ENCODE results near the gene LRRC32.
A peak's percentile ranks its signal among the peaks of the same experiment; 100 is the strongest.

Gene LRRC32

DNA sequence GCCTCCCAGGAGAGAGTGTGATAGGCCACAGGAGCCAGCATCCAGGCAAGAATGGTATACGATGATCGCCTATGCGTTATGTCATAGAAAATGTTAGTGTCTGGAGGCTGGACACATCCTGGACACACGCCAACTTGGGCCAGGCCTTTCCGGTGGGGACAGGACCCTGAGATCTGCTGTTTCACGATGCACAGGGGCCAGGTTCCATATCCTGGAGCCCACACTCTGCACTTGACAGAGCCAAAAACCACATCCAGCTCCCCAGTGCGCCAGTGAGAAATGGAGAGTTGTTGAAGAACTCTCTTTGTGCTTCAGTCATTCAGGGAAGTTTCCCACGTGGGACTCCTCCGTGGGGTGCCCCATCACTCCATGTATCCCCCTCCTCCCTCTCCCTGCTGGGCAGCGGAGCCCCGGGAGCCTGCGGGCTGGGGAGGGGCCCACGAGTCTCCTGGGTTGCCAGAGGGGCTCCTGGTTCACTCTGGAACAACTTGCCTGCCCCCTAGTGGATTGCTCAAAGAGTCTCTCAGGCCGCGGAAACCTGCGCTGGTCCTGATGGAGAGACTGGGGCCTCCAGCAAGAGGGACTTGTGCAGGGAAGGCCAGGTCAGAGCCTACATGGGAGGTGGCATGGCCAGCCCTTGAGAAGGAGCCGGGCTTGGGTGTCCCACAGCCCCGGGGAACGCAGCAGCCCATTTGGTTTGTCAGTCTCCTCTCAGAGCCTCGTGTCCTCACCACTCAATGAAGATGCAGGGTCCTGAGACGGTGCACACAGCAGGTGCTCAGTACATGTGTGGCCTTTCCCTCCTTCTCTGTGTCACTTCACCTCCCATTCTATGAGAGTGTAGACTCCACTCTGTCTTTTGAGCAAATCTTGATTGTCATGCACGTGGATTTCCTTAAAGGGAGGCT, 10.2 kb upstream of the LRRC32 start:
- peak; percentile 26 for DNase-seq (ENCODE audit: low read depth)

DNA sequence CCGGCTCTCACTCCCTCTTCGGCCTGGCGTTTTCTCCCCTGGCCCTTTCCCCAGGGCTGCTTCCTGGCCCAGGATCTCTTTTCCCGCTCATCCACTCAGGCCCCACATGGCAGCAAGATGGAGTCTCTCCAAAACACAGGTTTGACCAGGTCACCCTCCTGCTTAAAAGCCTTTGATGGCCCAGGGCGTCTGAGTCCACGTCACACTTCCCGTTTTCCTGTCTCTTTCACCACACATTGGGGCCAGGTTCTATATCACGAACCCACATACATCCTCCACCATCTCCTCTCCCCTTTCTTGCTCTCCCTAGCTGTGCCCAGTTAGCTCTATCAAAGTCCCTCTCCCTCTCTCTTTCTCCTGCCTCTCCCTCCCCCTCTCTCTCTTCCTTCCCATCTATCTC, 7.8 kb upstream of the LRRC32 start:
- no peak for DNase-seq (ENCODE audit: low read depth)

- DNase-seq (ENCODE audit: low read depth) = no peak
Observed at GRCh38 chr11:76677458-76677765, 6.9 kb upstream of the LRRC32 start.

DNA sequence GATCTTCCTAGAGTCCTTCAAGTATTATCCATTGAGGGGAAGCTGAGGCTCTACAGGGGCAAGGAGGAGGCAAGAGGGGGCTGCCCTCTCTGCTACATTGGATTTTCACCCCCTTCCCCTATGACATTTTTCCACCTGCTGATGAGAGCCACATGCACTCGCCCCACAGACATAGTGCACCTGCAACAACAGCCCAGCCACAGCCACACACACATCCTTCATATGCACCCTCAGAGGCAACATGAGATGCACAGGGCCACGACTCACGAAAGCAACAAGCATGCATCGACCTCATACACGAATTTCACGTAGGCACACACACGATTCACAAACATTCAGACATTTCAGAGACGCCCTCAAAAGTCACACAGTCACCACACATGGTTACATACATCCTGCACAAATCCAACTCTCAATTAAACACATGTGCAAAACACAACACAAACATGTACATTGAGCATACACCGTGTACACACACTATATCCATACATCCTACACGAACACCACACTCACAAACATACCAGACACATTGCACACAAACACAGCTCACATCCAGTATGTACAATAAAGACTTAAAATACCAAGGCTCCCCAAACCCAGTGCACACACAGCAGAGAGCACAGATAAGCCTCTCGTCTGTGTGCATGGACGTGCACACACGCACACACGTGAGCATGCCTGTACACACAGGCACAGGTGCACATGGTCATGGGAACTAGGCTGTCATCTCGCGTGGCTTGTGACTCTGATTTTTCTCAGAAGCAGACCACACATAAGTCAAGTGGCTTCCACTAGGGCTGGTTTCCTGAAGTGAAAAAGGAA, 6.3 kb upstream of the LRRC32 start:
- DNase-seq (ENCODE audit: low read depth) = no peak

GRCh38 chr11:76674517-76675400, 4.2 kb upstream of the LRRC32 start:
- no peak for DNase-seq (ENCODE audit: low read depth)

DNA sequence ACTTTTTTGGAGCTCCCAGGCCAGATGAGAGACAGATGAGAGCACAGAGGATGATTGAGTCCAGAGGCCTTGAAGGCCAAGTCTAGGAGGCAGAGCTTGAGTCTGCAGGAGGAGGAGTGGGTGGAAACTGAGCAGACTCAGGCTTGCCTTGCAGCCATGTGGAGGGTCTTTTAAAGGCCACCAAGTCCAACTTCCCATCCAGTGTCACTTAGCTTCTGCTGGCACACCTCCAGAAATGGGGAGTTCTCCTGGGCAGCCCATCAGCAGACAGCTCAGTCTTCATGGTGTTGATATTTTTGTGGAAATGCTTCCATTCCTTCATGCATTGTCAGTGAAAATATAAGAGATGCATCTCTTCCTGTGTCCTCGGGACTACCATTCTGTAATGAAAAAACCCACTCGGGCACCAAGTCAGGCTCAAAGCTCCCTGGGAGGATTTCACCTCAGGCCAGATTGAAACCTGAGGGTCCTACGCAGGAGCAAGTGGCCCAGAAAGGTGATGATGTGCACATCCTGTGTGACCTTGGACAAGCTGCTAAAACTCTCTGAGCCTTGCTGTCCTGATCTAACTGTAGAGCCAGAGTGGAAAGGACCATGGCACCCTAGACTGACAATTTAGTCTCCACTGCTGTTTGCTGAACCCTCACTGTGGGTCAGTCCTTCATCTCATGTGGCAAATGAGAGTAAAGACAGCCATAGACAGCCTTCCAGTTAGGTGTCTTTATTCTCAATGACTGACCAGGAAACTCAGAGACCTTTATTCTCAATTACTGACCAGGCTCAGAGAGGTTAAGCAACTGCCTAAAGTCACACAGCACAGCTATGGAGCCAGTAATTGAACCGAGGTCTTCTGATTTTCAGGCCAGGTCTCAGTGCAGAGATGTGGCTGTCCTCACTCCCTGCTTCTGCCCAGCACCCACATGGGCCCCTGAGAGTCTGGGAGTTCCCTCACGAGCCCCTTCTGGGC, 2.9 kb upstream of the LRRC32 start:
- DNase-seq (ENCODE audit: low read depth) = no peak

DNA sequence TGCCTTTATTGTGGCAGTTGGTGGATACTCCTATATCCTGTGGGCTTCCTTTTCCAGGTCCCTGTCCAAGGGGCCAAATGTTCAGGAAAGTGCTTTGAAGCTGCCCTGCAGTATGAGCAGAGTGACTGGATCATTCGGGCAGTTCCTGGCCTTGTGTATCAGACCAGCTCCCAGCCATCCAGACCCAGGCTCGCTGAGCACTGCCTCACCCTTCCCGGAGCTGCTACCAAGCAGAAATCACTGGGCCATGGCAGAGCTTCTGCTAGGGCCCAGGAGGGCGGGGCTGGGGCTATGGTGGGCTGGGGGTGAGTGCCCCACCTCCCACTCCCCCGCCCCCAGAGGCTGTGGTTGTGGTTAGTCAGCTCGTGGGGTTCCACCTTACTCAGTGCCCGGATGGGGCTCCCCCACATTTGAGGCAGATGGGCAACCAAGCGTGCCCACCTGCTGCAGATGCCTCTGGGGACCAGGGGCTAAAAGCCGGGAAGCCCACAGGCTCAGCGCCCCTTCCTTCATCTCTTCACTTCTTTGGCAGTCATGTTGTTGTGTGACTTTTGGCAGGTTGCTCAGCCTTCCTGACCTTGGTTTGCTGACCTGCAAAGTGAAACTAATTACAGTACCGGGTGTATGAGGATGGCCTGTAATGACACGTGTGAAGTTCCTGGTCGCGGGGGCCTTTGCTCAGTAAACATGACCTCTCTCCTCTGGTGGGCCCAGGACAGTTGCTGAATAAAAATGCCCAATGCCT, 2.1 kb upstream of the LRRC32 start:
- DNase-seq (ENCODE audit: low read depth) = no peak

- no peak for DNase-seq (ENCODE audit: low read depth)
Observed at GRCh38 chr11:76671626-76672309, 1.2 kb upstream of the LRRC32 start.

- no peak for DNase-seq (ENCODE audit: low read depth)
Observed at GRCh38 chr11:76671237-76671592, 668 bp upstream of the LRRC32 start.

DNA sequence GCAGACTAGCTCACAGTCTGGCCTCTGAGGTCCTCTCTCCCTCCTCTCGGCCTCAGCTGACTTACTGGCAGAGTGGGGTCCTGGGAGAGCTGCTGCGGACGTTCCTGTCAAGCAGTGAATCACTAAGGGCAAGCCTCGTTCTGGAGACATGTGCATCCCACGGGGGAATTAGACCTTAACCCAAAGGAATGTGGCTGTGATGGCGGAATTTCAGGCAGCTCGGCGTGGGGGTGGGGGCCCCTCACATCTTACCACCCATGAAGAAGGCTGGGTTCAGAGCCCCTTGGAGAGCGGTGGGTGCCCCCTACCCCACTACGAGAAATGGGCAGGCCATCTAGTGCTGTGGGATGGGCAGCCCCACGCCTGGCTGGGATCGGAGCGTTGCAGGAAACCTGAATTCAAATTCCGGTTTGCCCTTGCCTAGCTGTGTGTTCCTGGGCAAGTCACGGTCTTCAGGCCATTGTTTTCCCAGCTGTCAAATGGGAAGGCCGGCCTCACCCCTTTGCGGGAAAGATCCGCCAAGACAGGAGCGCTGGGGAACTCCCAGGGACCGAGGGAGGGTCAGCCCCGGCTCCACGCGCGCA, 554 bp downstream of the LRRC32 start:
- DNase-seq (ENCODE audit: low read depth) = no peak

DNA sequence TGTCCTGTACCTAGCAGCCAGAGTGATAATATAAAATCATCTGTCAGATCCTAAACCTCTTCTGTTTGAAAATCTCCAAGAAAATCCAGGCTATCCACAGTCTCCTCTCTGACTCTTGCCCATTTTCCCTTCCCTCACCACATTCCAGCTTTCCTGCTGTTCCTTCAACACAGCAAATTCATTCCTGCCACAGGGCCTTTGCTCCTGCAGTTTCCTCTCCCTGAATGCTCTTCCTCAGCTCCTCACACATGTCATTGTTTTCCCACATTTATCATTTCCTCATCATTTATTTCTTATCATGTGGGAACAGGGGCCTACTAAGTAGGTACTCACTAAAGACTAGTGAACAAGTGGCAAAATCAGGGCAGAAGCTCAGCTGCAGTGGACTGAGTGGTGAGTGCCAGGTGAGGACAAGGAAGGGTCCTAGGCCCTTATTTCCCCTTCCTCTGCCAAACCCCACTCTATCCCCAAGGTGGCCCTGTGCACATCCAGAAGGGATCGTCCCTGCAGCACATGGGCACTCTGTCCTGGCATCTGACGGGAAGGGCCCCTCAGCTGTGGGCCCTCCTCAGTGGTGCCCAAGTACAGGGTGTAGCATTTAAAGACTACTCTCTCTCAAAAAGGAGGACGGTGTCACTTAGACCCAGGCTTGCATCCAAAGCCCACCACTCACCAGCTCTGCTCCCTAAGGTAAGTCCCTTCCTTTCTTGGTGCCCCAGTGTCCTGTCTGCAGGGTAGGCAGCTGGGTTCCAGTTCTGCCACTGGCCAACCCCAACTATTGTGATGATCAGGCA, 2.0 kb downstream of the LRRC32 start:
- no peak for DNase-seq (ENCODE audit: low read depth)

- no peak for DNase-seq (ENCODE audit: low read depth)
Observed at GRCh38 chr11:76667856-76668255, 2.7 kb downstream of the LRRC32 start.

GRCh38 chr11:76667271-76667818, 3.2 kb downstream of the LRRC32 start:
- no peak for DNase-seq (ENCODE audit: low read depth)

DNA sequence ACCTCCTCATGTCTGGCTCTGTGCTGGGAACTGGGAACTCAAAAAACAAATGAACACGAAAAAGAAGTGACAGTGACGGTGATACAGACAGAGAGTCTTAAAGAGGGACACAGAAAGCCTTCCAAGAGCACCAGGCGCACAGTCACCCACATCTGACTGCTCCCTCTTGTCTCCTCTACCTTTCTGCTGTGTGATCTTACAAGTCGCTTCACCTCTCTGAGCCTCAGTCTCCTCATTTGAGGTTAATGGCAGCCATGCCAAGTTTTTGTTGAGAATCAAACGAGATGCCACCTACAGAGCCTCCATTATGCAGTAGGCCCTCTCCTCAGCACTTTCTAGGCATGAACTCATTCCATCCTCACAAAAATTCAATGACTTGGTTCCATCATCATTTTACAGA, 3.7 kb downstream of the LRRC32 start:
- no peak for DNase-seq (ENCODE audit: low read depth)

DNA sequence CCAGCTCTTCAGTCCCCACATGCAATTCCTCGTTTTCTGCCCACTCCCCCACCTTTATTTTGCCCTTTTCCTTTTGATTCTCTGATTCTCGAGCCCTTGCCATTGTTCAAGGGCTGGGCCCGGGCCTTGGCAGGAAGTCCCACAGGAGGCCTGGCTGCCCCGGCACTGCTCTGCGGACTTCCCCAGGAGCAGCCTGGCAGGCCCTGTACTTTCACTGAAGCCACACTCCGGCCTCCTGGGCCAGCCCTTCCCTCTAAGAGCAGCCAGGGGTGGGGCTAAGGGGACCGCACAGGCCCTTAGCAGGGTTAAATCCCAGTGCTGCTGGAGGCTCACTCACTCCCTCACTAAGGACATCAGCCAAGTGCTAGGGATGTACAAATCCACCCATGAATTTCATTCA, 4.1 kb downstream of the LRRC32 start:
- DNase-seq (ENCODE audit: low read depth) = no peak

DNA sequence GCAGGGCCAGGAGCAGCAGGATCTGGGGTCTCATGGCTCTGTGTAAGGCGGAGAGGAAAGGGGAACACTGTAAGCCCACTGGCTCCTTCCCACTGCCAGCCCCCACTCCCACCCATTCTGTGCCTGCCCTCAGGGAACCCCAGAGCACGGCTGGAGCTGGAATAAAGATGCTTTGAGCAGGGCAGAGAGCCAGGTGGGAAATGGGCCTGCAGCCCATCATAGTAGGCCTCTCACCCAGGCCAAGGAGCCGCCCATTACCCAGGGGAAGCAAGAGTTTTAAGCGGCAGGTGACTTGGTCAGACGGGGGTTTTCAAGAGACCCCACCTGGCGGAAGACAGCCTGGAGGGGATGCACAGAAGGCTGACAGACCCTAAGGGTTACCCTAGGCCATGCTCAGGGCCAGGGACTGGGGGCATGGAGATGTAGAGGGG, 4.6 kb downstream of the LRRC32 start:
- no peak for DNase-seq (ENCODE audit: low read depth)

- DNase-seq (ENCODE audit: low read depth) = no peak
Observed at GRCh38 chr11:76665172-76665571, 5.4 kb downstream of the LRRC32 start.

GRCh38 chr11:76664578-76665061, 5.9 kb downstream of the LRRC32 start:
- no peak for DNase-seq (ENCODE audit: low read depth)

All from T follicular helper cell (primary cell).